DMS 273 (cell line): ENCODE results near the gene NRL.

ENCODE experiments used
- DNase-seq: peaks from one replicate; lab custom pipeline; 2025; ENCODE audit not compliant: unreplicated experiment; lab: John Stamatoyannopoulos, UW

Gene NRL

DNA sequence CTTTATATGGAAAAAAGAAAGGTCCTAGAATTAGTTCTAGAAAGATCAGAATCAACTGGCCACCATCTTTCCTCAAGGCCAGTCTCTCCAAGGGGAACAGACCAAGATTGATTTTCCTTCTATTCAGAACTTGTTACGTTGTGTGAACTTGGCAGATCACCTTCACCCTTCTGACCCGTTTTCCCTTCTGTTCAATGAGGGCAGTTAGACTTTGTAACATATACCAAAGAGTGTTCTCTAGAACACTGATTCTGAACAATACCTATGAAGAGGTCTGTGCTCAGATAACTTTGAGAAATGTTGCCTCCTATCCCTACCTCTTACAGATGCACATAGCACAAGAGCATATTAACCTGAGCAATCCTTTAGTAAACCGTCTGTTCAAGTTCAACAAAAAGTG lies 31.3 kb downstream of the NRL start:
- DNase-seq: no peak

DNA sequence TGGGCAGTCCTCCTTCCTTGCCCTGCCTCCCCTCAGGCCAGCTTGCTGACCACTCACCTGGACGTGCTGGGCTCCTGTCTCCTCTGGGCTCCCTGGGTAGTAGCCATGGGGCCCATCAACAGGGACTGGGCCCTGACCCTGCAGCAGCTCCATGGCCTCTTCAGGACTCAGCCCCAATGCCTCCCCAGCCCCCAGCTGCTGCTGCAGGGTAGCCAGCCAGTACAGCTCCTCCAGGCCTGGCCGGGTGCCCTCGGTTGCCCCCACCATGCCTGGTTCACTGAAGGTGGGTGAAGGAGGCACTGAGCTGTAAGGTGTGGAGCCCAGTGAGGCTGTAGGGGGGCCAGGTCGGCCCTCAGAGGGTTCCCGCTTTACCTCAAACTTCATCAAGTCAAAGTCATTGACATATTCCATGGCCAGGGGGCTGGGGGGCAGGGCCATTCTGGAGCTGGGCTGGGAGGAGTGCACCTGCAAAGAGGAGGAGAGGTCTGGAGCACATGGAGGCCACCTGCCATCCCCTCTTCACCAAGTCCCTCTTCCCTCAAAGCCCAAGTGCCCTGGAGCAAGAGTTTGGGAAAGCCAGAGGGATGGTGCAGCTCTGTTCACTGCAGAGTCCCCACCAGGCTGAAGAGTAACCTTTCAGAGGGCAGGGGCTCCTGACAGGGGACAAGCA lies 32.2 kb downstream of the NRL start:
- no peak for DNase-seq

DNA sequence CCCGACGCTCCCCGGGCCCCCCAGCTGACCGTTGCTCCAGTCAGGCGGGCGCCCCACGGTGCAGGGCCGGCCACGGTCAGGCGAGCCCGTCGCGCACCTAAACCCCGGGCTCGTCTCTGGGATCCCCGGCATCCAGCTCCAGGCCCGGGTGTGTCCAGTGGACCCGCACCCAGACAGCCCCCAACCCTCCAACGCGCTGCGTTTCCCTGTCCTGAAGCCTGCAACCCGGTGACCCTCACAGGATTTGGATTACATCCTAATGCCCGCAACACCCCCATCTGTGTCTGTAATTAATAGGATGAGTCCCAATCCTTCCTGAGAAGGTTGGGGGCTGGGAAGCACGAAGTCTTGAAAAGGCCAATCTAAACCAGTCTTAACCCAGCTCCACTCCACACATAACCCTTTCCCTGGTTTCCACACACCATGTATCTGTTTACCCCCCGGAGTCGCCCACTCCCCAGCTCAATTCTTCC lies 33.0 kb downstream of the NRL start:
- peak; percentile 49 for DNase-seq

DNA sequence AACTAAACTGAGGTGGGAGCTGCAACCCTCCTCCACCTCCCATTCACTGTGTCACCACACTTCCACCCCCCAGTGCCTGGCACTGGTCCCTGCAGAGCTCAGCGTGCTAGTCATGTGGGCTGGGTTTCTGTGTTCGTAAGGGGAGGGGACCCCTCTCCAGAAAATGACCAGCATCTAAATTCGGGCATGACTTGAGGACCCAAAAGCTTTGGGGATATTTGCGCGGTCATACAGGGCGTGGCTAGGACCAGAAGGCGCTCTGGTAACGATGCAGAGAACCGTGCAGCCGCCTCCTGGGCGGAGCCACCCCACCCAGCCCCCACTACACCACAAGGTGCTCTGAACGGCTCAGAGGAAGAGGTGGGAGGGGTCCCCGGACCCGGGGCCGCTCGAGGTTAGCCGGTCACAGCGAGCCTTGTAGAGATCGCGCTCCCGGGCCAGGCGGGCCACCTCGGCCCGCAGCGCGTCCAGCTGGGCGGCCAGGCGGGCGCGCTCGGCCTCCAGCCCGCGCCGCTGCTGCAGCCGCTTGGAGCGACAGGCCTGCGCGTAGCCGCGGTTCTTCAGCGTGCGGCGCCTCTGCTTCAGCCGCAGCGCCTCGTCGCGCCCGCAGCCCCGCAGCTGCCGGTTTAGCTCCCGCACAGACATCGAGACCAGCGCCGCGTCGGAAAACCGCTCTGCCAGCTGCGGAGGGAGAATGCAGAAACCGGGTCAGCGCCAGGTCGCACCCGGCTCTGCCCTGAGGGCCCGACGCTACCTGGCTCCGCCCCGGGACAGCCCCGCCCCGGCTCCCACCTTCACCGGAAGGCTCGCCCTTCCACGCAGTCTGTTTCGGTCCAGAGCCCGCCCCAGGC lies 33.6 kb downstream of the NRL start:
- peak; percentile 89 for DNase-seq

DNA sequence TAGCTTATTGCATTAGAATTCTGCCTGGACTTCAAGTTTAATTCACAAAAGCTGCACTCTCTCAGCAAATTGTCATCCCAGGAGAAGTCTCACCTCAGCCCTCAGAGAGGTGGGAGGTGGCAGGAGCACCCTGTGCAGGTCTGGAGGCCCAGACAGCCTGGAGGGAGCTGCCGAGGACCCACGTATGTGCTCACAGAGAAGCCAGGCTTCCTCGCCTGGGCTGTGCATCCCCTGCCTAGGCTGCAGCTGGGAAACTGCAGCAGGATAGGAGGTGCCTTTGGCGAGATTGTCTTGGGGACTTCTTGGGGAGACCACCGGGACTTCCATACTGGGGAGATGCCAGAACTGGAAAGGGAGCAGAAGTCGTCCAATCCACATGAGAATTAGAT lies 34.6 kb downstream of the NRL start:
- peak; percentile 71 for DNase-seq

DNA sequence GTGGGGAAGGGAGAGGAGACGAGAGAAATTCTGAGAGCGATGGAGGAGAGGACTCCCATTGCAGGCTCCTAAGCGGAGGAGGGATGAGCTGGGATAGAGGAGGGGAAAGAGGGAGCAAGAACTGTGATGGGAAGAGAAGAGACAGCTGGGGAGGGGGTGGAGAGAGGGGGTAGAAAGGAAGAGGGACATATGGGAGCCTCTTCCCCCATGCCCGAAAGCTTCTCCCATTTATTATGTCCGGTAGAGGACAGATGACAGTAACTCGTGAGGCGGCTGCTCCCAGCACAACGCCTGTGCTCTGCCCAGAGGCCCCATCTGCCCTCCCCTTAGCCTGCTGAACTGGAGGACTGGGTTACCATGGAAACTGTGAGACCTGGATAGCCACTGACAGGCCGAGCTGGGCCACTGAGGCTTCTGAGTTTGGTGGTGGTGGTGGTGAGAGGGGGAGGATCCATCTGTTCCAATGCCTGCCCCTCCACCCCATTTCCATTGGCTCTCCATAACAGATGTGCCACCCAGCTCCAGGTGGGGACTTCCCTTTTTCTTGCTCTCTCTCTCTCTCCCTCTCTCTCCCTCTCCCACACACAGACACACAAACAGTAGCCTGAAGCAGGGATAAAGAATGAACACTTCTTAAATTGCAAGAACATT lies 35.1 kb downstream of the NRL start:
- DNase-seq: peak; percentile 99

DNA sequence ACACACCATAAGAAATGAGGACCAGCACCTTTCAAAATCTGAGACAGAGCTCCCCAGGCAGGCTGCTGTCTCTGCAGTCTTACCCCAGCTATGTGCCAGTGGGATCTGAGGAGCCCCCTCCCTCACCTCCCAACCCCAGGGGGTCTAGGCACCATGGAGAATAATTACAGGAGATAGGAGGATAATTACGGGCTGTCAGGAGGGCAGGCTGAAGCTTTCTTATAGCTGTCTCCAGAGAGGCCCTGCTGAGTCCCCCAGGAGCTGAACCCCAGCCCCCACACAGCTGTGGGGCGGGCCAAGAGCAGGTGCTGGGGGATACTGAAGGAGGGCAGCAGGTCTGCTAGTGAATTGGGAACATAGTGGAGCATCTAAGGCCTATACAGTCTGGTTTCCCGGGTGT lies 36.6 kb downstream of the NRL start:
- DNase-seq: peak; percentile 23

DNA sequence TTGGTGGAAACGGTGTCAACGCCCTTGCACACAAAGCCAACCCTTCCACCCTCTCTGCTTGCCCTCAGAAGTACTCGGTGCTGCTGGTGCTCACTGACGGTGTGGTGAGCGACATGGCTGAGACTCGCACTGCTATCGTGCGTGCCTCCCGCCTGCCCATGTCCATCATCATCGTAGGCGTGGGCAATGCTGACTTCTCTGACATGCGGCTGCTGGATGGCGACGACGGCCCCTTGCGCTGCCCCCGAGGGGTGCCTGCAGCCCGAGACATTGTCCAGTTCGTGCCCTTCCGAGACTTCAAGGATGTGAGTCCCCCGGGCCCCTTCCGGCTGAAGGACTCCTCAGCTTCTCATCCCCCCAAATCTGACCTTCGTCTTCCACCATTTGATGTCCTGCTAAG lies 37.7 kb downstream of the NRL start:
- DNase-seq: no peak

DNA sequence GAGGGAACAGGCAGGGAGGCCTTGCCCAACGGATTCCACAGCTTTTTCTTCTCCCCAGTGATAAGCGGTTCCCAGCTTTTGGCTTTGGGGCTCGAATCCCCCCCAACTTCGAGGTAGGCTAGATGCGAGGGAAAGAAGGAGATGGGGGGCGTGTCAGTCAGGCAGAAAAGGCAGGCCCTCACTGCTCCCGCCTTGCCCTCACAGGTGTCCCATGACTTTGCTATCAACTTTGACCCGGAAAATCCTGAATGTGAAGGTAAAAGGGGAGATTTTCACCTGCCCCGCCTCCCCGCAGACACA lies 38.5 kb downstream of the NRL start:
- no peak for DNase-seq

DNA sequence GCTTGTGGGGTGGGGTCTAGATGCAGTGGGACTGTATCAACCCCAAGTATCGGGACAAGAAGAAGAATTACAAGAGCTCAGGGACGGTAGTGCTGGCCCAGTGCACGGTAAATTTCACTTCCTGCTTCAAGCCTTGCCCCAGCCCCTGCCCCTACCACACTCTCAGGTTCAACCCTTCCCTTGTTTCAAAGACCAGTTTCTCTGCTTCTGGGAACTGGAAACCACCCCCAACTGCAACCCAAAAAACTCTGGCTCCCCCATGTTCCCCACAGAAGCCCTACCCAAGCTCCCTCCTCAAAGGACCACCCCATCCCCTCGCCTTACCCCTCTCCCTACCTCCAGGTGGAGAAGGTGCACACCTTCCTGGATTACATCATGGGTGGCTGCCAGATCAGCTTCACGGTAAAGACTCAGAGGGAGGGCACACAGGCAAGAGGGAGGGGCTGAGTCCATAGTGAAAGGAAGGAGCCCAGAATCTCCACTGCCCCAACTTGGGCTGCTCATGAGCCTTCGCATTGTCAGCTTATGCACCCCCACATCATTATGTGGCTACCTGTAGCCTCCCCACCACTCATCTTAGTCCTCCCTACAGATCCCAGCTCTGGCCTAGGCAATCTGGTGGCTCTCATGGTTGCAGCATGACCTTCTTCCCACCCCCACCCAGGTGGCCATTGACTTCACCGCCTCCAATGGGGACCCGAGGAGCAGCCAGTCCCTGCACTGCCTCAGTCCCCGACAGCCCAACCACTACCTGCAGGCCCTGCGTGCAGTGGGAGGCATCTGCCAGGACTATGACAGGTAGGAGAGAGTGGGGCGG lies 39.1 kb downstream of the NRL start:
- DNase-seq: no peak

DNA sequence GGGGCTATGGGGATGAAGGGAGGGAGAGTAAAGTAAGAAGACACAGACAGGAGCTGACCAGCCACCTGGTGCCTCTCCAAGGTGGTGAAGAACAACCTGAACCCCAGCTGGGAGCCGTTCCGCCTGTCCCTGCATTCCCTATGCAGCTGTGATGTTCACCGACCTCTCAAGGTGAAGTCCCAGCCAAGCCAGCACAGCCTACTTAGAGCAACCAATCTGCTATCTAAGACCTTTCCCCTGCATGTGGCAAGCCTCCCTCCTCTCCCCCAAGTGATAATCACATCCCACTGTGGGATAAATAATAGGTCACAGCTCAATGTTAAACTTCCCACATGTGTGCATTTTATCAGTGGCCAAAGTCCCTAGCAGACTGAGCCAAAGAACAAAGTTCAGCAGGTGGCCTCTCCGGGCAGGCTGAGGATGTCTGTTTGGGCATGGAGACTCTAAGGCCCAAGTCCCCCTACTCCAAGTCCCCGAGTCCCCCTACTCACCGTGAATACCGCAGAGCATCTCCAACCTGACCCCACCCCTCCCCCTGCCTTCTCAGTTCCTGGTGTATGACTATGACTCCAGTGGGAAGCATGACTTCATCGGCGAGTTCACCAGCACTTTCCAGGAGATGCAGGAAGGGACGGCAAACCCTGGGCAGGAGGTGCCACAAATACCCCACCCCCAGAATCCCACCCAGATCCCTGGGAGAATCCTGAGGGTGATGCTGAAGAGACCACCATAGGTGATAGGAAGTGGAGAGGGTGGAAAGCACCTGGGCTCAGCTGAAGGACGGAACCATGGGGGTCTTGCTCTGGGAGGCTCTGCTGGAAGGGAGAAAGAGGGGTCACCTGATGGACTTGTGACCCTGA lies 39.9 kb downstream of the NRL start:
- no peak for DNase-seq

DNA sequence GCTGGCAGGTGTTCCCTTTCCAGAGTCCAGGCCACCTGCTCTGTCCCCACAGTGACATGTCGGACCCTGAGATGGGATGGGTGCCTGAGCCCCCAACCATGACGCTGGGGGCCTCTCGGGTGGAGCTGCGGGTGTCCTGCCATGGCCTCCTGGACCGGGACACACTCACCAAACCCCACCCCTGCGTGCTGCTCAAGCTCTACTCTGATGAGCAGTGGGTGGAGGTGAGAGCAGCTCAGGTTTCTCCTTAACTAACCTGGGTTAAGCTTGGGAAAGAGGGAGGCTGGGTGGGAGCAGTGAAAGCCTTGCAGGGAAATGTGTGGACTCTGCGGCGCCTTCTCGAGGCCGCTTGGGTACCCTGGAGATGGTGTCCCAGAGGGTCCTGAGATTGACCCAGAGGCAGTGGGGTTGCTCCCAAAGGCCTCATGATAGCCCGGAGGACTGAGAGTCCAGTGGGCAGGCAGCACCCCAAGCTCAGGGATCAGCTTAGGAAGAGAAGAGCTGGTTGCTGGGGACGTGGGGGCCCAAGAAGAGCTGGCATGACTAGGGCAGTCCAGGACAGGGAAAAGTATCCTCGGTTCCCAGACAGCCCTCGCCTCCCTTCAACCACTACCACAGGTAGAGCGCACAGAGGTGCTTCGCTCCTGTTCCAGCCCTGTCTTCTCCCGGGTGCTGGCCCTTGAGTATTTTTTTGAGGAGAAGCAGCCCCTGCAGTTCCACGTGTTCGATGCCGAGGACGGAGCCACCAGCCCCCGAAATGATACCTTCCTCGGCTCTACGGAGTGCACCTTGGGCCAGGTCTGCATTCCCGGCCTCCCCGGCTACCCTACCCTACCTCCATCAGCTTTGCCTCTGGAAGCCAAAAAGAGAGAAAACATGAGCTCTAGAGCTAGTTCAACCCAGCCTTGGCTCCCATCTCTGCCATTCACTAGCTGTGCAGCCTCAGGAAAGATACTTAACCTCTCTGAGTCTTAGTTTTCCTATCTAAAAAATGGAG lies 41.6 kb downstream of the NRL start:
- DNase-seq: no peak

DNA sequence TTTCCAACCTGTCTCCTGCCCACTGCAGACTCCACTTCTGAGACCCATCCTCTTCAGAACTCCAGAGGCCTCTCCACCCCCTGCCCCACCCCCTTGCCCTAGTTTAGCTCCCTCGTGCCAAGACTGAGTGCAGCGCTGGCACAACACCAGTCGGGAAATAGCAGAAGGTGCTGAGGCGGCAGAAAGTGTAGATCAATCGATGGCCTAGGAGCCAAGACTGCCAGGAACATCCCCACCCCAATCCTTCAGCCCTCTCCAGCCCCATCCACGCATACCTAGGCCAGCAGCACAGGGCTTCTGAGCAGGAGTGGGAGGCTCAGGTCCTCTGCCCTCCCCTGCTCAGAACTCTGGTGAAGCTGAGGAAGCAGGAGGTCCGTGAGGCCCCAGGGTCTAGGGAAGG lies 42.3 kb downstream of the NRL start:
- no peak for DNase-seq

DNA sequence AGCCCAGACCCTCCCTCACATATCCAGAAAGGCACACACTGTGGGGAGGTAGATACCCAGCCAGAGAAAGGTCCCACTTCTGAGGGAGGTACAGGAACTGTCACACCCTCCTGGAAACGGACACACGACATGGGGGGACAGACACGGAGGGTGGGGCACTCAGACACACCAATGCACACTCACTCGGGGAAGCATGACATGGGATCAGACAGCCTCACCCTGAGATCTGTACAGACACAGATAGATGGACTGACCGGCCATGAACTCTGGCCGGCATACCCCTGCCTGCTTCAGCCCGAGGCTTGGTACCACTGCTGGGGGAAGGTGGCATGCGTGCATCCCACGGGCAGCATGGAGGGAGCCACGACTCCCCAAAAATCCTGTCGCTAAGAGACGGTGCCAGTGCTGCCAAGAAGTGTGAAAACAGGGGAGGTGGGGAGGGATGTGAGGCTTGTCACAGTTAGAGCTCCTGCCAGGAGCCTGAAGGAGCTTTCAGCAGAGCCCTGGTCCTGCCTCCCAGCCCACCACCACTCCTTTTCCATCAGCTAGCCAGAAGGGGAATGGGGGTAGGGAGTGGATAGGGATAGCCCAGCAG lies 42.8 kb downstream of the NRL start:
- DNase-seq: no peak

DNA sequence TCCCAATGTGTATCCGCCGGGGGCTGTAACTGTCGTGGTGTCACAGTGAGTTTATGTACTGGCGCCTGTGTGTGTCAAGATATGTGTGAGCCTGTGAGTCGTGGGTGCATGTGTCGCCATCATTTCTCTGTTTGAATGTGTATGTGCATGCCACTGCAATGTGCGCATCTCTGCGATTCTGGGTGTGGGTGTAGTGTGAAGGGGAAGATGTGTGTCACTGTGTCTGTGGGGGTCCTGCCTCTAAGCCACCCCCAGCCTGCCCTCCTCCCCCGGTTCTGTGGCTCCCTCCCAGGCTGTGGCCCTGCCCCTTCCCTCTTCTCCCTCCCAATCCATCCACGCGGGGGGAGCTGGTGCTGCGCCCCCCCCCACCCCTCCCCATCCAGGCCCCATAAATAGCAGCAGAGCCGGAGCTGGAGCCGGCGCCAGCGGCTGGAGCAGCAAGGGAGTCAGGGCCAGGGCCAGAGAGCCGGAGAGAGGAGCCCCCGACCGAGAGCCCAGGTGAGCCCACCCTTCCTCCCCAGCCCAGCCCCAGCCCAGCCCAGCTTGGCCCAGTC lies 43.5 kb downstream of the NRL start, which contains the start of gene CPNE6:
Gene CPNE6 (plus strand): TSS at position 419 of the 554 bp plus-strand sequence. CDS start 1,375 bp downstream, outside the sequence.
- no peak for DNase-seq

DNA sequence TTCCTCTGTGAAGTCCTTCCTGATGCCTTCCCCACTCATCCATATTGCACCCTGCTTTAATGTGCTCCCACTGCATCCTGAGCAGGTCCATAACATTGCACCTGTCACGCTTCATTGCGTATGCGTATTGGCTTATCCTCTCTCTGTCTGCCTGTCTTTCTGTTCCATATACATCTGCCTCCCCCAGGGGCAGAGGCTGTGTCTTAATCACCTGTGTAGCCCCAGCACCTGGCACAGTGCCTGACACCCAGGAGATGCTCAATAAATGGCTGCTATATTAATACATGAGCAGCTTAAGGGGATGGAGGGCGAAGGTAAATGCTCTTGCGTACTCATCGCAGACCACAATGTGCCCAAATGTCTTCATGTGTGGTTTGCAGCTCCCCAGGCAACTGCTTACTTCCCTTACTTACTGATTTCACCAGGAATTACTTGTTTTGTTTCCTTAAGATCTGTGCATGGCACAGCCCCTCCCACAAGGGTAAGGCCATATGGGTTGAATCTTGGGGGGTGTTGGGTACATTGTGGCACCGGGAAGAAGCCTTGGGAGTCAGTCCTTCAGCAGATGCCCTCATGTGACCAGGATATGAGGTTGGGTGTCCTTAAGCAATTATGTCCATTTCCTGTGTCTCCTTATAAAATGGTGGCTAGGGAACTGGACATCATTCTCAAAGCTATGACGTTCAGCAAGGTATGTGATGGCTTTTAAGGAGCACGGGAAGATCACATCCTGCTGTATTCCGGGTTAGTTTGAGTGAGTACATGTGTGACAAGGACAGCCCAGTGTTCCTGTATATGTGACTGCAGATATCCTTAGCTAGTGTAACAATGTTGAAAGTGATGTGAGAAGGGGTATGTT lies 44.2 kb downstream of the NRL start:
- no peak for DNase-seq

DNA sequence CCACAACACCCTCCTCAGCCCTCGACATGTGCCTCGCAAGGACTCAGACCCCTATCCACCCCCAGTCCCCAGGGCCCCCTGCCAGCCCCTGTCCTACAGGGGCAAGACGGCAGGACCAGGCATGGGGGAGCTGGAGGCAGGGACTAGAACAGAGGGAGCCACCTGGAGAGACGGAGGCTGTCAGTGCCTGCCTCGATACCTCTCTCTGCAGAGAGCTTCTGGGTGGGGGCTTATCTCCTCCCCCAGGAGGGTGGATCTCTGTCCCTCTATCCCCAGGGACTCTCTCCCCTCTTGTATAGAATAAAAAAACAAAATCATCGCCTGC lies 45.4 kb downstream of the NRL start:
- DNase-seq: no peak
